SK-N-SH treated with all-trans-retinoic acid at 6 μM for 48 hours (cell line): ENCODE measurements around the gene NPAS3.

Experiments used
- ATAC-seq: fragments of 200-7000 bp; cut with Tn5 transposase; 3 replicates; pipeline ENCODE4 v1.9.1; 2020; ENCODE audit warnings: mild to moderate bottlenecking, moderate library complexity
- ARNTL ChIP-seq: fragments of 450-650 bp; formaldehyde crosslinking; IDR thresholded peaks from 2 replicates; pipeline ENCODE4 v1.5.0; 2020; ENCODE audit warnings: low read depth, mild to moderate bottlenecking, moderate library complexity, borderline replicate concordance
- BACH2 ChIP-seq: fragments of 250-450 bp; sonication (Bioruptor Pico); IDR thresholded peaks from 2 replicates; pipeline ENCODE4 v1.9.0; 2021; ENCODE audit warnings: mild to moderate bottlenecking, borderline replicate concordance
- CSDC2 ChIP-seq: fragments of 250-450 bp; sonication (Bioruptor Pico); IDR thresholded peaks from 2 replicates; pipeline ENCODE4 v1.5.0; 2020; ENCODE audit warnings: mild to moderate bottlenecking, moderate library complexity
- ESRRG ChIP-seq: fragments of 250-450 bp; sonication (Bioruptor Pico); IDR thresholded peaks from 2 replicates; pipeline ENCODE4 v1.6.1; 2021; ENCODE audit warnings: mild to moderate bottlenecking
- ISL1 ChIP-seq: fragments of 250-450 bp; sonication (Bioruptor Pico); IDR thresholded peaks from 2 replicates; pipeline ENCODE4 v2.1.2; 2022; ENCODE audit warnings: mild to moderate bottlenecking, moderate library complexity
- OSR1 ChIP-seq: fragments of 250-450 bp; sonication (Bioruptor Pico); IDR thresholded peaks from 2 replicates; pipeline ENCODE4 v1.8.0; 2022; ENCODE audit warnings: moderate library complexity, mild to moderate bottlenecking, inconsistent platforms
- PPARA ChIP-seq: fragments of 250-450 bp; sonication (Bioruptor Pico); IDR thresholded peaks from 2 replicates; pipeline ENCODE4 v1.5.0; 2020; ENCODE audit warnings: mild to moderate bottlenecking, borderline replicate concordance
- RARB ChIP-seq: fragments of 250-450 bp; sonication (Bioruptor Pico); IDR thresholded peaks from 2 replicates; pipeline ENCODE4 v1.8.0; 2021; ENCODE audit warnings: mild to moderate bottlenecking, moderate library complexity
- SNAI2 ChIP-seq: fragments of 250-450 bp; sonication (Bioruptor Pico); IDR thresholded peaks from 2 replicates; pipeline ENCODE4 v1.5.0; 2020; ENCODE audit warnings: mild to moderate bottlenecking, moderate library complexity
- TOX ChIP-seq: fragments of 250-450 bp; sonication (Bioruptor Pico); IDR thresholded peaks from 2 replicates; pipeline ENCODE4 v1.8.0; 2021; ENCODE audit warnings: mild to moderate bottlenecking, moderate library complexity, borderline replicate concordance
- ZFP3 ChIP-seq: fragments of 250-450 bp; sonication (Bioruptor Pico); IDR thresholded peaks from 2 replicates; pipeline ENCODE4 v1.5.0; 2020; ENCODE audit warnings: mild to moderate bottlenecking, moderate library complexity
- ZFP30 ChIP-seq: fragments of 450-650 bp; formaldehyde crosslinking; IDR thresholded peaks from 2 replicates; pipeline ENCODE4 v1.5.0; 2022; ENCODE audit warnings: mild to moderate bottlenecking, moderate library complexity
- ZNF565 ChIP-seq: fragments of 450-650 bp; formaldehyde crosslinking; conservative IDR thresholded peaks from 2 replicates; pipeline ENCODE4 v1.5.0; 2020; ENCODE audit warnings: low read depth, mild to moderate bottlenecking, moderate library complexity
- ZNF70 ChIP-seq: fragments of 450-650 bp; formaldehyde crosslinking; IDR thresholded peaks from 2 replicates; pipeline ENCODE4 v1.5.0; 2020; ENCODE audit warnings: mild to moderate bottlenecking, moderate library complexity
- ZNF8 ChIP-seq: fragments of 450-650 bp; formaldehyde crosslinking; IDR thresholded peaks from 2 replicates; pipeline ENCODE4 v1.5.0; 2020; ENCODE audit warnings: mild to moderate bottlenecking, moderate library complexity
- TF ChIP-seq, protein P1 (sequence below): fragments of 250-450 bp; sonication (Bioruptor Pico); IDR thresholded peaks from 2 replicates; pipeline ENCODE4 v1.8.0; 2021; ENCODE audit warnings: low read depth, mild to moderate bottlenecking, moderate library complexity, borderline replicate concordance
- TF ChIP-seq, protein P2 (sequence below): fragments of 250-450 bp; sonication (Bioruptor Pico); IDR thresholded peaks from 2 replicates; pipeline ENCODE4 v1.8.0; 2020; ENCODE audit warnings: mild to moderate bottlenecking, moderate library complexity, borderline replicate concordance
- TF ChIP-seq, protein P3 (sequence below): fragments of 250-450 bp; sonication (Bioruptor Pico); IDR thresholded peaks from 2 replicates; pipeline ENCODE4 v1.5.0; 2020; ENCODE audit warnings: mild to moderate bottlenecking, moderate library complexity
- TF ChIP-seq, protein P4 (sequence below): fragments of 250-450 bp; sonication (Bioruptor Pico); IDR thresholded peaks from 2 replicates; pipeline ENCODE4 v1.5.1; 2021; ENCODE audit warnings: mild to moderate bottlenecking, moderate library complexity
- TF ChIP-seq, protein P5 (sequence below): fragments of 250-450 bp; sonication (Bioruptor Pico); IDR thresholded peaks from 2 replicates; pipeline ENCODE4 v1.5.1; 2020; ENCODE audit warnings: low read depth, mild to moderate bottlenecking, moderate library complexity

The NPAS3 gene

DNA sequence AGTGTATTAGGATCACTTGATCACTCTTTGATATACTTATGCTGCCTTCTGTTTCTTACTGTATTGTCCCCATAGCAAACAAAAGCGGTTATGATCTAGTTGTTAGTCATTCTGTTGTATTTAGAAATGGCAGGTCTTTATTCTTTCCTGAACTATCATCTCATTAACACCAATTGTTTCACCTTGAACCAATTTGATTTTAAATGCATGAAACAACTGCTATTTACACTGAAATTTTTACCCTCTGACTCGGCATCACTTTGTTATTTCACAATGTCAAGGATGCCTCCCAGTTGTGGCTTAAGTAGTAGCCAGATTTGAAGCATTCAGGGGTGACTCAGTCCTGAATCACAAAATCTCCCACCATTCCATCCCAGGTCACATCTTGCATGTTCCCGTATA lies 708.7 kb downstream of the NPAS3 start (continued):
- no peak for TF ChIP-seq ZNF8 (CRISPR knock-in tag)
- TF ChIP-seq, protein P1, sequence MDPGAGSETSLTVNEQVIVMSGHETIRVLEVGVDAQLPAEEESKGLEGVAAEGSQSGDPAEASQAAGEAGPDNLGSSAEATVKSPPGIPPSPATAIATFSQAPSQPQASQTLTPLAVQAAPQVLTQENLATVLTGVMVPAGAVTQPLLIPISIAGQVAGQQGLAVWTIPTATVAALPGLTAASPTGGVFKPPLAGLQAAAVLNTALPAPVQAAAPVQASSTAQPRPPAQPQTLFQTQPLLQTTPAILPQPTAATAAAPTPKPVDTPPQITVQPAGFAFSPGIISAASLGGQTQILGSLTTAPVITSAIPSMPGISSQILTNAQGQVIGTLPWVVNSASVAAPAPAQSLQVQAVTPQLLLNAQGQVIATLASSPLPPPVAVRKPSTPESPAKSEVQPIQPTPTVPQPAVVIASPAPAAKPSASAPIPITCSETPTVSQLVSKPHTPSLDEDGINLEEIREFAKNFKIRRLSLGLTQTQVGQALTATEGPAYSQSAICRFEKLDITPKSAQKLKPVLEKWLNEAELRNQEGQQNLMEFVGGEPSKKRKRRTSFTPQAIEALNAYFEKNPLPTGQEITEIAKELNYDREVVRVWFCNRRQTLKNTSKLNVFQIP (CRISPR knock-in tag): no peak

DNA sequence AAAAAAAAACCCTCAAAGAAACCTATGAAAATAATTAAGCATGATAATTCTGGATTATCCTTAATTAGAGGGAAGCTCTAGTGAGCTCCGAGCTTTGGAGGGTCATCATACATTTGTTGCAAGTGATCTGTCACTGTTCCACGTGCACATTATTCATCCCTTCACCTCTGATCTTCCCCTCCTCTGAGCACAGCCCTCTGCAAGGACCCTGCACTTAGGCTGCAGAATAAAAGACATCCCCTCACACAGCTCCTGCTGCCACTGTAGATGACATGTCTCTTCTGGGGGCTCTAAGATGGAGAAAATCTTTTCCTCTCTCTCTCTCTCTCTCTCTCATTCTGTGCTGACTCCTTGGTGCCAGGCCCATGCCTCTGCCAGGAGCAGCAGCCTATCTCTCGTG lies 711.8 kb downstream of the NPAS3 start:
- TF ChIP-seq ISL1 (CRISPR knock-in tag): no peak
- no peak for TF ChIP-seq CSDC2 (CRISPR knock-in tag)
- TF ChIP-seq, protein P2, sequence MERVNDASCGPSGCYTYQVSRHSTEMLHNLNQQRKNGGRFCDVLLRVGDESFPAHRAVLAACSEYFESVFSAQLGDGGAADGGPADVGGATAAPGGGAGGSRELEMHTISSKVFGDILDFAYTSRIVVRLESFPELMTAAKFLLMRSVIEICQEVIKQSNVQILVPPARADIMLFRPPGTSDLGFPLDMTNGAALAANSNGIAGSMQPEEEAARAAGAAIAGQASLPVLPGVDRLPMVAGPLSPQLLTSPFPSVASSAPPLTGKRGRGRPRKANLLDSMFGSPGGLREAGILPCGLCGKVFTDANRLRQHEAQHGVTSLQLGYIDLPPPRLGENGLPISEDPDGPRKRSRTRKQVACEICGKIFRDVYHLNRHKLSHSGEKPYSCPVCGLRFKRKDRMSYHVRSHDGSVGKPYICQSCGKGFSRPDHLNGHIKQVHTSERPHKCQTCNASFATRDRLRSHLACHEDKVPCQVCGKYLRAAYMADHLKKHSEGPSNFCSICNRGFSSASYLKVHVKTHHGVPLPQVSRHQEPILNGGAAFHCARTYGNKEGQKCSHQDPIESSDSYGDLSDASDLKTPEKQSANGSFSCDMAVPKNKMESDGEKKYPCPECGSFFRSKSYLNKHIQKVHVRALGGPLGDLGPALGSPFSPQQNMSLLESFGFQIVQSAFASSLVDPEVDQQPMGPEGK (CRISPR knock-in tag): no peak
- no peak for TF ChIP-seq PPARA
- TF ChIP-seq, protein P1 (CRISPR knock-in tag): no peak
- no peak for TF ChIP-seq SNAI2 (CRISPR knock-in tag)
- TF ChIP-seq ZNF70 (CRISPR knock-in tag): no peak
- TF ChIP-seq RARB (CRISPR knock-in tag): no peak
- no peak for TF ChIP-seq ESRRG (CRISPR knock-in tag)
- TF ChIP-seq ZFP3 (CRISPR knock-in tag): no peak
- TF ChIP-seq ZNF565 (CRISPR knock-in tag): no peak
- no peak for TF ChIP-seq OSR1 (CRISPR knock-in tag)
- no peak for TF ChIP-seq ARNTL (CRISPR knock-in tag)
- TF ChIP-seq BACH2 (CRISPR knock-in tag): no peak
- TF ChIP-seq ZNF8 (CRISPR knock-in tag): no peak
- no peak for TF ChIP-seq ZFP30 (CRISPR knock-in tag)
- TF ChIP-seq, protein P3, sequence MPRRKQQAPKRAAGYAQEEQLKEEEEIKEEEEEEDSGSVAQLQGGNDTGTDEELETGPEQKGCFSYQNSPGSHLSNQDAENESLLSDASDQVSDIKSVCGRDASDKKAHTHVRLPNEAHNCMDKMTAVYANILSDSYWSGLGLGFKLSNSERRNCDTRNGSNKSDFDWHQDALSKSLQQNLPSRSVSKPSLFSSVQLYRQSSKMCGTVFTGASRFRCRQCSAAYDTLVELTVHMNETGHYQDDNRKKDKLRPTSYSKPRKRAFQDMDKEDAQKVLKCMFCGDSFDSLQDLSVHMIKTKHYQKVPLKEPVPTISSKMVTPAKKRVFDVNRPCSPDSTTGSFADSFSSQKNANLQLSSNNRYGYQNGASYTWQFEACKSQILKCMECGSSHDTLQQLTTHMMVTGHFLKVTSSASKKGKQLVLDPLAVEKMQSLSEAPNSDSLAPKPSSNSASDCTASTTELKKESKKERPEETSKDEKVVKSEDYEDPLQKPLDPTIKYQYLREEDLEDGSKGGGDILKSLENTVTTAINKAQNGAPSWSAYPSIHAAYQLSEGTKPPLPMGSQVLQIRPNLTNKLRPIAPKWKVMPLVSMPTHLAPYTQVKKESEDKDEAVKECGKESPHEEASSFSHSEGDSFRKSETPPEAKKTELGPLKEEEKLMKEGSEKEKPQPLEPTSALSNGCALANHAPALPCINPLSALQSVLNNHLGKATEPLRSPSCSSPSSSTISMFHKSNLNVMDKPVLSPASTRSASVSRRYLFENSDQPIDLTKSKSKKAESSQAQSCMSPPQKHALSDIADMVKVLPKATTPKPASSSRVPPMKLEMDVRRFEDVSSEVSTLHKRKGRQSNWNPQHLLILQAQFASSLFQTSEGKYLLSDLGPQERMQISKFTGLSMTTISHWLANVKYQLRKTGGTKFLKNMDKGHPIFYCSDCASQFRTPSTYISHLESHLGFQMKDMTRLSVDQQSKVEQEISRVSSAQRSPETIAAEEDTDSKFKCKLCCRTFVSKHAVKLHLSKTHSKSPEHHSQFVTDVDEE (CRISPR knock-in tag): no peak
- TF ChIP-seq TOX: no peak
- TF ChIP-seq, protein P4, sequence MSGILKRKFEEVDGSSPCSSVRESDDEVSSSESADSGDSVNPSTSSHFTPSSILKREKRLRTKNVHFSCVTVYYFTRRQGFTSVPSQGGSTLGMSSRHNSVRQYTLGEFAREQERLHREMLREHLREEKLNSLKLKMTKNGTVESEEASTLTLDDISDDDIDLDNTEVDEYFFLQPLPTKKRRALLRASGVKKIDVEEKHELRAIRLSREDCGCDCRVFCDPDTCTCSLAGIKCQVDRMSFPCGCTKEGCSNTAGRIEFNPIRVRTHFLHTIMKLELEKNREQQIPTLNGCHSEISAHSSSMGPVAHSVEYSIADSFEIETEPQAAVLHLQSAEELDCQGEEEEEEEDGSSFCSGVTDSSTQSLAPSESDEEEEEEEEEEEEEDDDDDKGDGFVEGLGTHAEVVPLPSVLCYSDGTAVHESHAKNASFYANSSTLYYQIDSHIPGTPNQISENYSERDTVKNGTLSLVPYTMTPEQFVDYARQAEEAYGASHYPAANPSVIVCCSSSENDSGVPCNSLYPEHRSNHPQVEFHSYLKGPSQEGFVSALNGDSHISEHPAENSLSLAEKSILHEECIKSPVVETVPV (CRISPR knock-in tag): no peak
- TF ChIP-seq, protein P5, sequence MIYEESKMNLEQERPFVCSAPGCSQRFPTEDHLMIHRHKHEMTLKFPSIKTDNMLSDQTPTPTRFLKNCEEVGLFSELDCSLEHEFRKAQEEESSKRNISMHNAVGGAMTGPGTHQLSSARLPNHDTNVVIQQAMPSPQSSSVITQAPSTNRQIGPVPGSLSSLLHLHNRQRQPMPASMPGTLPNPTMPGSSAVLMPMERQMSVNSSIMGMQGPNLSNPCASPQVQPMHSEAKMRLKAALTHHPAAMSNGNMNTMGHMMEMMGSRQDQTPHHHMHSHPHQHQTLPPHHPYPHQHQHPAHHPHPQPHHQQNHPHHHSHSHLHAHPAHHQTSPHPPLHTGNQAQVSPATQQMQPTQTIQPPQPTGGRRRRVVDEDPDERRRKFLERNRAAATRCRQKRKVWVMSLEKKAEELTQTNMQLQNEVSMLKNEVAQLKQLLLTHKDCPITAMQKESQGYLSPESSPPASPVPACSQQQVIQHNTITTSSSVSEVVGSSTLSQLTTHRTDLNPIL: no peak
- ATAC-seq: no peak
